ENCODE measurements around the gene POLN. TPM values are rescaled to one million over a fixed set of nuclear protein-coding genes. Genes with fewer than 3 reads are reported as not detected.
"Not testable (repeated sequence)": the region's sequence is repeated elsewhere in the genome, so short reads cannot be mapped to it uniquely, and the experiment has no call there.

Gene POLN
- total and polyA plus RNA-seq, 8 donors: 0.29 to 5.1 (median 1.4) TPM; not detected in 2

GRCh38 chr4:2231082-2231481 is 10.8 kb downstream of the POLN start:
- H3K9me3 ChIP-seq: no peaks in the 10 kb centered on the region
- intact Hi-C loops (cut with DNase I; ENCODE audit: low total_unique reads): no loop called here
- DNase-seq: no peak
- no peak for TF ChIP-seq EP300 (IDR thresholded peaks at IDR 0.05)
- no peak for TF ChIP-seq CTCF (IDR thresholded peaks at IDR 0.05)
- TF ChIP-seq POLR2AphosphoS5 (IDR thresholded peaks at IDR 0.05): no peak
- TF ChIP-seq POLR2A (IDR thresholded peaks at IDR 0.05): no peak
- no peak overlapping the region for H3K4me3 ChIP-seq
- no peak overlapping the region for H3K27ac ChIP-seq
- 96 to 98% (median 98%) methylated on average over 6 of the region's 6 CpGs for whole genome bisulfite sequencing, 5 donors
- no peaks in the 10 kb centered on the region for H3K4me1 ChIP-seq
- H3K36me3 ChIP-seq: peaks cover 5 to 54% (median 45%) of the 10 kb centered on the region in 4 donors
- H3K27me3 ChIP-seq: no peaks in the 10 kb centered on the region

- H3K4me3 ChIP-seq: no peak overlapping the region
- H3K36me3 ChIP-seq: peaks cover 4 to 42% (median 31%) of the 10 kb centered on the region in 4 donors
- no peak for DNase-seq
- H3K4me1 ChIP-seq: no peaks in the 10 kb centered on the region
- intact Hi-C loops (cut with DNase I; ENCODE audit: low total_unique reads): no loop called here
- no peak overlapping the region for H3K27ac ChIP-seq
- TF ChIP-seq EP300 (IDR thresholded peaks at IDR 0.05) (no peak), CTCF (IDR thresholded peaks at IDR 0.05) (no peak), POLR2A (IDR thresholded peaks at IDR 0.05) (no peak), POLR2AphosphoS5 (IDR thresholded peaks at IDR 0.05) (no peak)
- H3K9me3 ChIP-seq: no peaks in the 10 kb centered on the region
- WGBS, 5 donors: 70 to 82% (median 72%) methylated on average over 2 of the region's 2 CpGs
- H3K27me3 ChIP-seq: no peaks in the 10 kb centered on the region
Measured at GRCh38 chr4:2226261-2226660, 15.7 kb downstream of the POLN start.

- TF ChIP-seq POLR2A (IDR thresholded peaks at IDR 0.05) (no peak), CTCF (IDR thresholded peaks at IDR 0.05) (no peak), POLR2AphosphoS5 (IDR thresholded peaks at IDR 0.05) (no peak), EP300 (IDR thresholded peaks at IDR 0.05) (no peak)
Measured at GRCh38 chr4:2222838-2223237, 19.1 kb downstream of the POLN start.

GRCh38 chr4:2221378-2221777 is 20.5 kb downstream of the POLN start:
- H3K4me3 ChIP-seq; intact Hi-C loops (cut with DNase I; ENCODE audit: low total_unique reads); H3K27ac ChIP-seq; H3K9me3 ChIP-seq; H3K27me3 ChIP-seq; DNase-seq; H3K4me1 ChIP-seq: not testable (repeated sequence)
- WGBS, 5 donors: 64 to 76% (median 68%) methylated on average over 4 of the region's 4 CpGs
- H3K36me3 ChIP-seq: peaks cover 0 to 23% (median 17%) of the 10 kb centered on the region in 4 donors

More at GRCh38 chr4:2222838-2223237, 19.1 kb downstream of the POLN start:
- no peaks in the 10 kb centered on the region for H3K27me3 ChIP-seq
- H3K27ac ChIP-seq: no peak overlapping the region
- no peaks in the 10 kb centered on the region for H3K9me3 ChIP-seq
- H3K36me3 ChIP-seq: peaks cover 0 to 27% (median 22%) of the 10 kb centered on the region in 4 donors
- intact Hi-C loops (cut with DNase I; ENCODE audit: low total_unique reads): no loop called here
- H3K4me3 ChIP-seq: no peak overlapping the region
- H3K4me1 ChIP-seq: peaks cover 0 to 9% (median 4%) of the 10 kb centered on the region in 4 donors
- DNase-seq: peak in 1 of 2 donors; percentile 24
- 52 to 84% (median 72%) methylated on average over 2 of the region's 2 CpGs for WGBS, 5 donors

- Histone ChIP-seq H3K27me3 (no peaks in the 10 kb centered on the region), H3K27ac (no peak overlapping the region), H3K36me3 (peaks cover 0 to 18% (median 17%) of the 10 kb centered on the region in 4 donors), H3K4me3 (no peak overlapping the region), H3K9me3 (no peaks in the 10 kb centered on the region), H3K4me1 (peaks cover 0 to 9% (median 4%) of the 10 kb centered on the region in 4 donors)
- TF ChIP-seq POLR2AphosphoS5 (IDR thresholded peaks at IDR 0.05) (peak in 1 of 3 donors; percentile 48), POLR2A (IDR thresholded peaks at IDR 0.05) (no peak), CTCF (IDR thresholded peaks at IDR 0.05) (peak in 5 of 7 experiments; percentile 68 to 87 (median 76))
- intact Hi-C loops (cut with DNase I; ENCODE audit: low total_unique reads): no loop called here
- DNase-seq: peak; percentile 78 to 90
- 8 to 12% (median 11%) methylated on average over 10 of the region's 10 CpGs for WGBS, 5 donors
Measured at GRCh38 chr4:2220016-2220630, 21.8 kb downstream of the POLN start.

All from stomach (tissue), 9 donors.